Measurements from ENCODE around the gene ST8SIA1. TPM values are rescaled to one million over a fixed set of nuclear protein-coding genes. Genes with fewer than 3 reads are reported as not detected.

Gene ST8SIA1
- total and polyA plus RNA-seq, 2 of the 8 experiments (the other 6 are each of a cell fraction or from before 2014, with no cell fraction given) = 1.9 to 4.4 TPM

- Histone ChIP-seq H4K20me1 (replicated peaks in 1 of 2; ENCODE audit: control insufficient read depth in 1 of 2, insufficient read depth in 2 of 2, low read length in 2 of 2) (no peaks in the 10 kb centered on the region), H3K23me2 (ENCODE audit: low read depth, low read length) (no peaks in the 10 kb centered on the region), H3K27ac (ENCODE audit: low read depth, low read length) (no peak overlapping the region), H2BK5ac (ENCODE audit: low read depth, low read length) (no peak overlapping the region), H3K27me3 (replicated peaks in 1 of 4; ENCODE audit: control insufficient read depth in 3 of 4, extremely low read depth in 1 of 4, insufficient read depth in 3 of 4, low read length in 3 of 4) (no peaks in the 10 kb centered on the region), H2BK15ac (ENCODE audit: low read length) (no peak overlapping the region), H3K18ac (ENCODE audit: extremely low read depth, low read length) (no peak overlapping the region), H4K8ac (ENCODE audit: extremely low read depth, insufficient read depth, low read length) (no peak overlapping the region), H3K4me2 (ENCODE audit: insufficient read depth in 1 of 2, low read depth in 2 of 2, low read length in 2 of 2) (no peak overlapping the region), H2AK5ac (ENCODE audit: low read depth, low read length) (no peak overlapping the region), H2AFZ (ENCODE audit: low read length) (no peak overlapping the region), H4K5ac (ENCODE audit: insufficient read length, low read depth, low read length) (no peak overlapping the region), H3K79me2 (ENCODE audit: control insufficient read depth in 1 of 2, insufficient read depth in 2 of 2, low read length in 2 of 2) (no peaks in the 10 kb centered on the region), H3K9ac (replicated peaks in 1 of 4; ENCODE audit: extremely low read depth in 1 of 4, low read depth in 3 of 4, low read length in 3 of 4) (no peak overlapping the region), H3K4ac (replicated peaks; ENCODE audit: insufficient read length, low read depth, low read length) (no peak overlapping the region), H3K14ac (ENCODE audit: insufficient read length) (no peak overlapping the region), H3K4me1 (replicated peaks in 1 of 4; ENCODE audit: control insufficient read depth in 3 of 4, insufficient read depth in 4 of 4, low read length in 3 of 4) (0 out of 7 replicates have a peak, but pooled peaks cover 0 to 2% (median 0%) of the 10 kb centered on the region in 4 experiments), H3K56ac (replicated peaks; ENCODE audit: insufficient read length, low read depth, low read length) (no peak overlapping the region), H3K23ac (ENCODE audit: insufficient read length) (no peak overlapping the region), H2BK120ac (replicated peaks; ENCODE audit: low read depth, low read length) (no peak overlapping the region), H3K9me3 (ENCODE audit: insufficient read depth in 2 of 2, low read depth in 1 of 2, low read length in 1 of 2) (no peaks in the 10 kb centered on the region), H3K79me1 (ENCODE audit: low read depth, low read length) (no peaks in the 10 kb centered on the region), H2BK20ac (ENCODE audit: low read length) (no peak overlapping the region), H2BK12ac (ENCODE audit: low read depth, low read length) (no peak overlapping the region), H4K91ac (replicated peaks; ENCODE audit: insufficient read length, low read length) (no peak overlapping the region), H3K4me3 (ENCODE audit: extremely low read depth in 1 of 4, insufficient read depth in 2 of 4, low read depth in 3 of 4, low read length in 4 of 4) (no peak overlapping the region), H3K36me3 (ENCODE audit: control insufficient read depth in 2 of 4, insufficient read depth in 4 of 4, low read length in 3 of 4) (no peaks in the 10 kb centered on the region)
- FAIRE-seq = no peak
- 91% methylated on average over 2 of the region's 2 CpGs; no CpG with 5 or more reads in 1 of the 2 experiments for WGBS, 2 experiments (ENCODE audit: extremely low coverage in 1 of 2, insufficient coverage in 1 of 2, insufficient read length in 1 of 2, insufficient replicate concordance in 2 of 2, low coverage in 1 of 2, low lambda C conversion rate in 2 of 2, missing lambda C conversion rate in 1 of 2)
- DNase-seq (ENCODE audit: low read depth in 1 of 2, low spot score in 2 of 2) = no peak
- CTCF ChIA-PET (ENCODE audit: partially characterized antibody) = interaction anchor here (0.6 to 2.9 kb wide), 11 partner anchors 9 to 675 kb away, joined by 3 to 11 read pairs (median 4); no protein-coding TSS in a partner anchor
- POLR2A ChIA-PET (ENCODE audit: partially characterized antibody) = no interaction called here
- TF ChIP-seq SP4 (IDR thresholded peaks at IDR 0.05; ENCODE audit: low read length) = no peak
- no peak for TF ChIP-seq SIX5 (IDR thresholded peaks at IDR 0.05; ENCODE audit: low read depth, low read length)
- no peak for TF ChIP-seq PHF8 (conservative IDR thresholded peaks at IDR 0.05; ENCODE audit: low read depth, low read length)
- no peak for TF ChIP-seq TCF12 (IDR thresholded peaks at IDR 0.05; ENCODE audit: low read depth, low read length)
- TF ChIP-seq HDAC6 (IDR thresholded peaks at IDR 0.05; ENCODE audit: low read depth, low read length) = no peak
- no peak for TF ChIP-seq KDM4A (IDR thresholded peaks at IDR 0.05; ENCODE audit: low read depth, low read length, severe bottlenecking)
- no peak for TF ChIP-seq GTF2F1 (IDR thresholded peaks at IDR 0.05; ENCODE audit: borderline replicate concordance, low read depth, low read length)
- no peak for TF ChIP-seq CBX5 (IDR thresholded peaks at IDR 0.05; ENCODE audit: low read depth, low read length)
- TF ChIP-seq CHD1 (IDR thresholded peaks at IDR 0.05; ENCODE audit: low read depth, low read length) = no peak
- TF ChIP-seq JUN (IDR thresholded peaks at IDR 0.05; ENCODE audit: low read depth, low read length) = no peak
- no peak for TF ChIP-seq RBBP5 (IDR thresholded peaks at IDR 0.05; ENCODE audit: borderline replicate concordance, low read depth, low read length)
- no peak for TF ChIP-seq BACH1 (IDR thresholded peaks at IDR 0.05; ENCODE audit: low read length)
- no peak for TF ChIP-seq SIN3A (conservative IDR thresholded peaks at IDR 0.05 in 1 of 2, IDR thresholded peaks at IDR 0.05 in 1 of 2; ENCODE audit: low read depth in 1 of 2, low read length in 2 of 2)
- no peak for TF ChIP-seq SAP30 (IDR thresholded peaks at IDR 0.05; ENCODE audit: insufficient read depth, insufficient replicate concordance, low read length)
- TF ChIP-seq RXRA (IDR thresholded peaks at IDR 0.05; ENCODE audit: insufficient read depth, low read depth, low read length) = no peak
Measured at GRCh38 chr12:22231078-22231477, 103.4 kb downstream of the ST8SIA1 start.
